Fibroblast of the aortic adventitia (primary cell): ENCODE measurements around the gene IGLON5. TPM values are rescaled to one million over a fixed set of nuclear protein-coding genes. Genes with fewer than 3 reads are reported as not detected.

ENCODE experiments used
- DNase-seq: peaks from one replicate; pipeline ENCODE4 v3.0.0-alpha.2; 2010; ENCODE audit warnings: low read depth
- H3K4me3 ChIP-seq: 2 replicates; pipeline ENCODE4 v1.5.1; 2011; ENCODE audit warnings: low read depth, mild to moderate bottlenecking, control low read depth, low read length, moderate library complexity
- CTCF ChIP-seq: IDR thresholded peaks from 2 replicates; pipeline ENCODE4 v1.5.1; 2011; ENCODE audit warnings: mild to moderate bottlenecking, low read length, control low read depth, inconsistent platforms; ENCODE audit not compliant: insufficient read depth
- total RNA-seq: library from RNA; depleted of rRNA; stranded (reverse); fragments of >200 nt; gene quantifications from 2 replicates; pipeline ENCODE4 v1.2.3, GENCODE V29; 2012; ENCODE audit warnings: low replicate concordance

IGLON5 gene
- total RNA-seq: not detected in 2 replicates

GRCh38 chr19:51311351-51312257, at the start of gene IGLON5:
Gene IGLON5 (plus strand): TSS chr19:51311644. CDS start chr19:51311848, 204 bp downstream.
- H3K4me3 ChIP-seq: no peak within 1 kb of the TSS
- no peak for DNase-seq
- no peak for TF ChIP-seq CTCF

- no peak overlapping the region for H3K4me3 ChIP-seq
- no peak for TF ChIP-seq CTCF
- no peak for DNase-seq
Observed at GRCh38 chr19:51263808-51264207, 47.6 kb upstream of the IGLON5 start.

GRCh38 chr19:51271067-51271466, 40.4 kb upstream of the IGLON5 start:
- DNase-seq: no peak
- H3K4me3 ChIP-seq: no peak overlapping the region
- TF ChIP-seq CTCF: no peak

GRCh38 chr19:51272183-51272810, 39.1 kb upstream of the IGLON5 start:
- TF ChIP-seq CTCF: no peak
- DNase-seq: no peak
- no peak overlapping the region for H3K4me3 ChIP-seq

GRCh38 chr19:51274049-51274770, 37.2 kb upstream of the IGLON5 start:
- TF ChIP-seq CTCF: no peak
- H3K4me3 ChIP-seq: no peak overlapping the region
- DNase-seq: no peak

- no peak for TF ChIP-seq CTCF
- DNase-seq: no peak
- no peak overlapping the region for H3K4me3 ChIP-seq
Observed at GRCh38 chr19:51277112-51277511, 34.3 kb upstream of the IGLON5 start.
